SK-N-SH (cell line): ENCODE results near the gene DNMBP.

Experiments
- EP300 ChIP-seq, 2 experiments: IDR thresholded peaks; 2 replicates each; pipeline versions ENCODE4 v1.4.0 to v1.6.1; 2012; ENCODE audit warnings: borderline replicate concordance in 1 of 2, low read depth in 1 of 2, low read length in 1 of 2
- GABPA ChIP-seq: IDR thresholded peaks from 2 replicates; pipeline ENCODE4 v1.4.0; 2012; ENCODE audit warnings: low read depth, mild to moderate bottlenecking
- RAD21 ChIP-seq: IDR thresholded peaks from 2 replicates; pipeline ENCODE4 v1.6.1; 2012; ENCODE audit warnings: mild to moderate bottlenecking, low read length
- RCOR1 ChIP-seq: fragments of 150-350 bp; IDR thresholded peaks from 2 replicates; pipeline ENCODE4 v1.6.1; 2017; ENCODE audit warnings: antibody characterized with exemption, low read length
- TCF12 ChIP-seq: IDR thresholded peaks from 2 replicates; pipeline ENCODE4 v1.4.0; 2012
- TF ChIP-seq, protein P1 (sequence below): fragments of 200-600 bp; sonication (generic); IDR thresholded peaks from 2 replicates; pipeline ENCODE4 v1.6.1; 2017; ENCODE audit warnings: antibody characterized with exemption, mild to moderate bottlenecking, moderate library complexity
- TF ChIP-seq, protein P2 (sequence below): fragments of 150-350 bp; IDR thresholded peaks from 2 replicates; pipeline ENCODE4 v1.6.1; 2017; ENCODE audit warnings: antibody characterized with exemption, low read length, low read depth, borderline replicate concordance
- TF ChIP-seq, protein P3 (sequence below): IDR thresholded peaks from 2 replicates; pipeline ENCODE4 v1.6.1; 2012; ENCODE audit warnings: mild to moderate bottlenecking, low read depth, low read length, moderate library complexity
- TF ChIP-seq, protein P4 (sequence below): IDR thresholded peaks from 2 replicates; pipeline ENCODE4; 2012
- TF ChIP-seq, protein P5 (sequence below): fragments of 150-350 bp; IDR thresholded peaks from 2 replicates; pipeline ENCODE4 v1.6.1; 2016; ENCODE audit warnings: mild to moderate bottlenecking, low read depth, low read length

DNA sequence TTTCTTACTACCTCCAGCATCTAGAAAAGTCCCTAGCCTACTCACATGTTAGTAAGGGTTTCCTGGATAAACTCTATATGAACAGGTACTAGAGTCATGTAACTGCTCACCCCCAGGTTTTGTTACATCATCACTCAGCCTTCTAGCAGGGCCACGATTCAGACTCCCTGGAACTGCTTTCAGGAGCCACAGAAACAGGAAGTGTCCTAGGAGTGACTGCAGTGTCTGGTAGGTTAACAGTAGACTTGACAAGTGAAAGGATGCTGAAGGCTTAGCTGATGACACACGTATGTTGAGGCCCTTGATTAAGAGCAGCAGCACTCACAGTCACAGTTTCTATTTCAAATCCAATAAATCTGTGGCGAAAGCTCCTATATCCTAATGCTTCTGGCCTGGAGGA lies 101.2 kb downstream of the DNMBP start:
- TF ChIP-seq, protein P1, sequence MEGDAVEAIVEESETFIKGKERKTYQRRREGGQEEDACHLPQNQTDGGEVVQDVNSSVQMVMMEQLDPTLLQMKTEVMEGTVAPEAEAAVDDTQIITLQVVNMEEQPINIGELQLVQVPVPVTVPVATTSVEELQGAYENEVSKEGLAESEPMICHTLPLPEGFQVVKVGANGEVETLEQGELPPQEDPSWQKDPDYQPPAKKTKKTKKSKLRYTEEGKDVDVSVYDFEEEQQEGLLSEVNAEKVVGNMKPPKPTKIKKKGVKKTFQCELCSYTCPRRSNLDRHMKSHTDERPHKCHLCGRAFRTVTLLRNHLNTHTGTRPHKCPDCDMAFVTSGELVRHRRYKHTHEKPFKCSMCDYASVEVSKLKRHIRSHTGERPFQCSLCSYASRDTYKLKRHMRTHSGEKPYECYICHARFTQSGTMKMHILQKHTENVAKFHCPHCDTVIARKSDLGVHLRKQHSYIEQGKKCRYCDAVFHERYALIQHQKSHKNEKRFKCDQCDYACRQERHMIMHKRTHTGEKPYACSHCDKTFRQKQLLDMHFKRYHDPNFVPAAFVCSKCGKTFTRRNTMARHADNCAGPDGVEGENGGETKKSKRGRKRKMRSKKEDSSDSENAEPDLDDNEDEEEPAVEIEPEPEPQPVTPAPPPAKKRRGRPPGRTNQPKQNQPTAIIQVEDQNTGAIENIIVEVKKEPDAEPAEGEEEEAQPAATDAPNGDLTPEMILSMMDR = no peak
- TF ChIP-seq, protein P2, sequence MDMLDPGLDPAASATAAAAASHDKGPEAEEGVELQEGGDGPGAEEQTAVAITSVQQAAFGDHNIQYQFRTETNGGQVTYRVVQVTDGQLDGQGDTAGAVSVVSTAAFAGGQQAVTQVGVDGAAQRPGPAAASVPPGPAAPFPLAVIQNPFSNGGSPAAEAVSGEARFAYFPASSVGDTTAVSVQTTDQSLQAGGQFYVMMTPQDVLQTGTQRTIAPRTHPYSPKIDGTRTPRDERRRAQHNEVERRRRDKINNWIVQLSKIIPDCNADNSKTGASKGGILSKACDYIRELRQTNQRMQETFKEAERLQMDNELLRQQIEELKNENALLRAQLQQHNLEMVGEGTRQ = no peak
- no peak for TF ChIP-seq RAD21
- TF ChIP-seq, protein P3, sequence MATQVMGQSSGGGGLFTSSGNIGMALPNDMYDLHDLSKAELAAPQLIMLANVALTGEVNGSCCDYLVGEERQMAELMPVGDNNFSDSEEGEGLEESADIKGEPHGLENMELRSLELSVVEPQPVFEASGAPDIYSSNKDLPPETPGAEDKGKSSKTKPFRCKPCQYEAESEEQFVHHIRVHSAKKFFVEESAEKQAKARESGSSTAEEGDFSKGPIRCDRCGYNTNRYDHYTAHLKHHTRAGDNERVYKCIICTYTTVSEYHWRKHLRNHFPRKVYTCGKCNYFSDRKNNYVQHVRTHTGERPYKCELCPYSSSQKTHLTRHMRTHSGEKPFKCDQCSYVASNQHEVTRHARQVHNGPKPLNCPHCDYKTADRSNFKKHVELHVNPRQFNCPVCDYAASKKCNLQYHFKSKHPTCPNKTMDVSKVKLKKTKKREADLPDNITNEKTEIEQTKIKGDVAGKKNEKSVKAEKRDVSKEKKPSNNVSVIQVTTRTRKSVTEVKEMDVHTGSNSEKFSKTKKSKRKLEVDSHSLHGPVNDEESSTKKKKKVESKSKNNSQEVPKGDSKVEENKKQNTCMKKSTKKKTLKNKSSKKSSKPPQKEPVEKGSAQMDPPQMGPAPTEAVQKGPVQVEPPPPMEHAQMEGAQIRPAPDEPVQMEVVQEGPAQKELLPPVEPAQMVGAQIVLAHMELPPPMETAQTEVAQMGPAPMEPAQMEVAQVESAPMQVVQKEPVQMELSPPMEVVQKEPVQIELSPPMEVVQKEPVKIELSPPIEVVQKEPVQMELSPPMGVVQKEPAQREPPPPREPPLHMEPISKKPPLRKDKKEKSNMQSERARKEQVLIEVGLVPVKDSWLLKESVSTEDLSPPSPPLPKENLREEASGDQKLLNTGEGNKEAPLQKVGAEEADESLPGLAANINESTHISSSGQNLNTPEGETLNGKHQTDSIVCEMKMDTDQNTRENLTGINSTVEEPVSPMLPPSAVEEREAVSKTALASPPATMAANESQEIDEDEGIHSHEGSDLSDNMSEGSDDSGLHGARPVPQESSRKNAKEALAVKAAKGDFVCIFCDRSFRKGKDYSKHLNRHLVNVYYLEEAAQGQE = no peak
- no peak for TF ChIP-seq EP300 (IDR thresholded peaks at IDR 0.05; ENCODE audit: borderline replicate concordance in 1 of 2, low read depth in 1 of 2, low read length in 1 of 2)
- TF ChIP-seq TCF12 = no peak
- TF ChIP-seq GABPA = no peak
- TF ChIP-seq, protein P4, sequence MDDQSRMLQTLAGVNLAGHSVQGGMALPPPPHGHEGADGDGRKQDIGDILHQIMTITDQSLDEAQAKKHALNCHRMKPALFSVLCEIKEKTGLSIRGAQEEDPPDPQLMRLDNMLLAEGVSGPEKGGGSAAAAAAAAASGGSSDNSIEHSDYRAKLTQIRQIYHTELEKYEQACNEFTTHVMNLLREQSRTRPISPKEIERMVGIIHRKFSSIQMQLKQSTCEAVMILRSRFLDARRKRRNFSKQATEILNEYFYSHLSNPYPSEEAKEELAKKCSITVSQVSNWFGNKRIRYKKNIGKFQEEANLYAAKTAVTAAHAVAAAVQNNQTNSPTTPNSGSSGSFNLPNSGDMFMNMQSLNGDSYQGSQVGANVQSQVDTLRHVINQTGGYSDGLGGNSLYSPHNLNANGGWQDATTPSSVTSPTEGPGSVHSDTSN = no peak
- no peak for TF ChIP-seq RCOR1
- TF ChIP-seq, protein P5, sequence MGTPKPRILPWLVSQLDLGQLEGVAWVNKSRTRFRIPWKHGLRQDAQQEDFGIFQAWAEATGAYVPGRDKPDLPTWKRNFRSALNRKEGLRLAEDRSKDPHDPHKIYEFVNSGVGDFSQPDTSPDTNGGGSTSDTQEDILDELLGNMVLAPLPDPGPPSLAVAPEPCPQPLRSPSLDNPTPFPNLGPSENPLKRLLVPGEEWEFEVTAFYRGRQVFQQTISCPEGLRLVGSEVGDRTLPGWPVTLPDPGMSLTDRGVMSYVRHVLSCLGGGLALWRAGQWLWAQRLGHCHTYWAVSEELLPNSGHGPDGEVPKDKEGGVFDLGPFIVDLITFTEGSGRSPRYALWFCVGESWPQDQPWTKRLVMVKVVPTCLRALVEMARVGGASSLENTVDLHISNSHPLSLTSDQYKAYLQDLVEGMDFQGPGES = no peak
